ENCODE results near the gene ACTRT2. TPM values are rescaled to one million over a fixed set of nuclear protein-coding genes. Genes with fewer than 3 reads are reported as not detected.

The ACTRT2 gene
- total RNA-seq, 1 experiment from 2014 or later = not detected

- no peaks in the 10 kb centered on the region for H3F3A ChIP-seq (ENCODE audit: low read length, unreplicated experiment)
- H3K4me2 ChIP-seq (ENCODE audit: low read length) = no peak overlapping the region
- intact Hi-C loops (cut with micrococcal nuclease) = no loop called here
- no peaks in the 10 kb centered on the region for H3K9me3 ChIP-seq (ENCODE audit: low read length)
- no peaks in the 10 kb centered on the region for H4K20me1 ChIP-seq (ENCODE audit: low read length)
- CTCF ChIA-PET = interaction anchor here (0.6 kb wide), 1 partner anchor 13 kb away, joined by 4 read pairs; no protein-coding TSS in a partner anchor
- no peak overlapping the region for H3K27ac ChIP-seq (ENCODE audit: low read length)
- POLR2A ChIA-PET (ENCODE audit: unreplicated experiment) = no interaction called here
- H3K27me3 ChIP-seq (ENCODE audit: low read length) = peaks cover 99% of the 10 kb centered on the region
- no peak overlapping the region for H3K9ac ChIP-seq (ENCODE audit: low read length)
- no TSS peak for BruUV-seq (replicated peaks)
- TF ChIP-seq EZH2 (IDR thresholded peaks at IDR 0.05; ENCODE audit: low read length, unreplicated experiment) (peak; percentile 36), EZH2phosphoT487 (IDR thresholded peaks at IDR 0.05; ENCODE audit: borderline replicate concordance, low read length) (no peak)
- TF ChIP-seq, protein P1, sequence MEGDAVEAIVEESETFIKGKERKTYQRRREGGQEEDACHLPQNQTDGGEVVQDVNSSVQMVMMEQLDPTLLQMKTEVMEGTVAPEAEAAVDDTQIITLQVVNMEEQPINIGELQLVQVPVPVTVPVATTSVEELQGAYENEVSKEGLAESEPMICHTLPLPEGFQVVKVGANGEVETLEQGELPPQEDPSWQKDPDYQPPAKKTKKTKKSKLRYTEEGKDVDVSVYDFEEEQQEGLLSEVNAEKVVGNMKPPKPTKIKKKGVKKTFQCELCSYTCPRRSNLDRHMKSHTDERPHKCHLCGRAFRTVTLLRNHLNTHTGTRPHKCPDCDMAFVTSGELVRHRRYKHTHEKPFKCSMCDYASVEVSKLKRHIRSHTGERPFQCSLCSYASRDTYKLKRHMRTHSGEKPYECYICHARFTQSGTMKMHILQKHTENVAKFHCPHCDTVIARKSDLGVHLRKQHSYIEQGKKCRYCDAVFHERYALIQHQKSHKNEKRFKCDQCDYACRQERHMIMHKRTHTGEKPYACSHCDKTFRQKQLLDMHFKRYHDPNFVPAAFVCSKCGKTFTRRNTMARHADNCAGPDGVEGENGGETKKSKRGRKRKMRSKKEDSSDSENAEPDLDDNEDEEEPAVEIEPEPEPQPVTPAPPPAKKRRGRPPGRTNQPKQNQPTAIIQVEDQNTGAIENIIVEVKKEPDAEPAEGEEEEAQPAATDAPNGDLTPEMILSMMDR (conservative IDR thresholded peaks at IDR 0.05; ENCODE audit: low read depth, low read length) = no peak
- no peaks in the 10 kb centered on the region for H3K9me2 ChIP-seq (replicated peaks; ENCODE audit: low read length)
- H2AFZ ChIP-seq (ENCODE audit: low read length) = no peak overlapping the region
- H3K4me1 ChIP-seq (ENCODE audit: insufficient read depth, low read length) = no peaks in the 10 kb centered on the region
- no peaks in the 10 kb centered on the region for H3K36me3 ChIP-seq (ENCODE audit: low read depth, low read length)
- DNase-seq = no peak
- H3K4me3 ChIP-seq (ENCODE audit: low read length) = no peak overlapping the region
- ATAC-seq = no peak
- H3K79me2 ChIP-seq (ENCODE audit: low read length) = no peaks in the 10 kb centered on the region
Observed at GRCh38 chr1:3037281-3038040, 16.2 kb downstream of the ACTRT2 start.

- ChIA-PET CTCF (no interaction called here), POLR2A (ENCODE audit: unreplicated experiment) (no interaction called here)
- peaks cover 99% of the 10 kb centered on the region for H3K27me3 ChIP-seq (ENCODE audit: low read length)
- no peaks in the 10 kb centered on the region for H3K79me2 ChIP-seq (ENCODE audit: low read length)
- no peaks in the 10 kb centered on the region for H3F3A ChIP-seq (ENCODE audit: low read length, unreplicated experiment)
- no peaks in the 10 kb centered on the region for H3K4me1 ChIP-seq (ENCODE audit: insufficient read depth, low read length)
- H3K4me3 ChIP-seq (ENCODE audit: low read length) = no peak overlapping the region
- no peaks in the 10 kb centered on the region for H4K20me1 ChIP-seq (ENCODE audit: low read length)
- H3K36me3 ChIP-seq (ENCODE audit: low read depth, low read length) = no peaks in the 10 kb centered on the region
- H3K9me2 ChIP-seq (replicated peaks; ENCODE audit: low read length) = no peaks in the 10 kb centered on the region
- intact Hi-C loops (cut with micrococcal nuclease) = no loop called here
- no peak overlapping the region for H3K4me2 ChIP-seq (ENCODE audit: low read length)
- H3K9me3 ChIP-seq (ENCODE audit: low read length) = no peaks in the 10 kb centered on the region
- no TSS peak for BruUV-seq (replicated peaks)
- DNase-seq = no peak
- no peak overlapping the region for H3K27ac ChIP-seq (ENCODE audit: low read length)
- no peak overlapping the region for H3K9ac ChIP-seq (ENCODE audit: low read length)
- no peak for ATAC-seq
- TF ChIP-seq, protein P1 (conservative IDR thresholded peaks at IDR 0.05; ENCODE audit: low read depth, low read length) = no peak
- TF ChIP-seq EZH2phosphoT487 (IDR thresholded peaks at IDR 0.05; ENCODE audit: borderline replicate concordance, low read length) (no peak), EZH2 (IDR thresholded peaks at IDR 0.05; ENCODE audit: low read length, unreplicated experiment) (no peak)
- no peak overlapping the region for H2AFZ ChIP-seq (ENCODE audit: low read length)
Observed at GRCh38 chr1:3038113-3038551, 16.9 kb downstream of the ACTRT2 start.

DNA sequence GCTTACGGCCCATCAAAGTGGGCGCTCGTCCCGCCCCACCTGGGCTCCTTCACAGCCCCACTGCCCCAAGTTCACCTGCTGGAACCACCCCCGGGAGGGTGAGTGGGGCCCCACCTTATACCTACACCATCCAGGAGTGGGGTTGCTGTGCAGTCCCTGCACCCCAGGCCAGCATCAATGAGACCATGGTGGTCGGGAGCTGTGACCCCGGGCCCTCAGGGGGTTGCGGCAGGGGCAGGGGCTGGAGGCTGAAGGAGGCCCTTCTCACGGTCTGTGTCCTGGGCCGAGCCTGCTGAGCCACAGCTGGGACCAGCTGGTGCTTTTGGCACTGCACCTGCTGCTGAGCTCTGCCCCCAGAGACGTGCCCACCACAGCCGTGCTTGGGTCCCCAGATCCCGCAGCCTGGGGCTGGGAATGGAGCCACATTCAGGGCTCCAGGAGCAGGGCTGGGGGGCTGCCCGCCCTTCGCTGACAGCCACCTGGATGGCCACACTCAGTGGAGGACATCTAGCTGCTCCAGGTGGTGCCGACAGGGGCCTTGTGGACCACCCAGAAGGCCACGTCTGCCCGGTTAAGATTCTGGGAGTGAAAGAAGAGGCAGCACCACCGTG is 17.4 kb downstream of the ACTRT2 start:
- POLR2A ChIA-PET (ENCODE audit: unreplicated experiment) = no interaction called here
- H2AFZ ChIP-seq (ENCODE audit: low read length) = no peak overlapping the region
- ATAC-seq (no peak), DNase-seq (no peak)
- H3K9me3 ChIP-seq (ENCODE audit: low read length) = no peaks in the 10 kb centered on the region
- no peaks in the 10 kb centered on the region for H3K4me1 ChIP-seq (ENCODE audit: insufficient read depth, low read length)
- no peaks in the 10 kb centered on the region for H3K36me3 ChIP-seq (ENCODE audit: low read depth, low read length)
- no peak overlapping the region for H3K4me2 ChIP-seq (ENCODE audit: low read length)
- CTCF ChIA-PET = no interaction called here
- peaks cover 99% of the 10 kb centered on the region for H3K27me3 ChIP-seq (ENCODE audit: low read length)
- H3K4me3 ChIP-seq (ENCODE audit: low read length) = no peak overlapping the region
- no peaks in the 10 kb centered on the region for H3K9me2 ChIP-seq (replicated peaks; ENCODE audit: low read length)
- intact Hi-C loops (cut with micrococcal nuclease) = no loop called here
- H4K20me1 ChIP-seq (ENCODE audit: low read length) = no peaks in the 10 kb centered on the region
- no peaks in the 10 kb centered on the region for H3K79me2 ChIP-seq (ENCODE audit: low read length)
- H3K9ac ChIP-seq (ENCODE audit: low read length) = no peak overlapping the region
- TF ChIP-seq, protein P1 (conservative IDR thresholded peaks at IDR 0.05; ENCODE audit: low read depth, low read length) = no peak
- TF ChIP-seq EZH2 (IDR thresholded peaks at IDR 0.05; ENCODE audit: low read length, unreplicated experiment) = no peak
- no peak for TF ChIP-seq EZH2phosphoT487 (IDR thresholded peaks at IDR 0.05; ENCODE audit: borderline replicate concordance, low read length)
- BruUV-seq (replicated peaks) = no TSS peak
- no peak overlapping the region for H3K27ac ChIP-seq (ENCODE audit: low read length)
- no peaks in the 10 kb centered on the region for H3F3A ChIP-seq (ENCODE audit: low read length, unreplicated experiment)

Data from PC-3 (cell line).